HG02973 (cell line): Measurements from ENCODE around the gene MTA3.
"Not testable (repeated sequence)": the region's sequence is repeated elsewhere in the genome, so short reads cannot be mapped to it uniquely, and the experiment has no call there.

Source experiments
- ATAC-seq: cut with Tn5 transposase; IDR thresholded peaks from one replicate; pipeline ENCODE4 v1.9.1; 2021; ENCODE audit warnings: moderate library complexity; ENCODE audit not compliant: unreplicated experiment

Gene MTA3

GRCh38 chr2:42606166-42606565, 37.7 kb downstream of the MTA3 start:
- ATAC-seq, result not testable (repeated sequence)

GRCh38 chr2:42607101-42607637, 38.7 kb downstream of the MTA3 start:
- no peak for ATAC-seq

- ATAC-seq, result no peak
These were observed 45.0 kb downstream of the MTA3 start for GRCh38 chr2:42613281-42614064.

- no peak for ATAC-seq
These were observed 46.4 kb downstream of the MTA3 start for GRCh38 chr2:42614838-42615237.

GRCh38 chr2:42618116-42618515, 49.7 kb downstream of the MTA3 start:
- no peak for ATAC-seq

- no peak for ATAC-seq
These were observed 50.5 kb downstream of the MTA3 start for GRCh38 chr2:42618972-42619371.

- ATAC-seq, result not testable (repeated sequence)
These were observed 53.2 kb downstream of the MTA3 start for GRCh38 chr2:42621626-42622025.

DNA sequence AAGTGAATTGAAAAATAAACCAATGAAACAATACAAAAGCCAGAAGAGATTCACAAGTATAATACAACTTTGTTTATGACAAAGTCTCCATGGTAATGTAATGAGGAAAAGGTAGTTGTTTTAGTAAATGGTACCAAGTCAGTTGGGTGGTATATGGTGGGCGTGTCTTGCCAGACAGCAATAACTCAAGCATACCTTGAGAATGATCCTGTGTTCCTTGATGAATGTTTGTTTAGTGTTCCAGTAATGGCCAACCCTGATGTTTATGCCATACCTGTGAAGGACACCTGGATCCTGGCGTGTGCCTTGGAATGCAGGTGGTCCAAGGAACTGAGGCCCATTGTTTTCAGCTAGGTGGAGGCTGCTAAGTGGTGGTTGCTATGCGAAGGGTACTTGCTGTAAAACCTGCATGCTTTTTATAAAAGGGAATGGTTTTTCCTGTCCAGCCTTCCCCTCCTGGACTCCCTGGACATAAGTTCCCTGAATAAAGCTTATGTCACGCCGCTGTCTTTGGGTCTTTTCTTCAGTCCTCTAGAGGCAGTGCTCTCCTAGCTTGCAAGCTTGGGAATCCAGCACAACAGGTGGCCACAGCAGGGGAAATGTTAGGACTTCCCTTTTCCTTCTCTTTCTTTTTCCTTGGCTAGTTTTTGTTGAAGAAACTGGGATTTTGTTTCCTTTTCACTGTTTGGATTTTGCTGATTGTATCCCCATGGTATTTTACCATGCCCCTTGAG, 54.7 kb downstream of the MTA3 start:
- ATAC-seq, result no peak

- ATAC-seq, result no peak
These were observed 55.6 kb downstream of the MTA3 start for GRCh38 chr2:42624047-42624446.

GRCh38 chr2:42628024-42628423, 59.6 kb downstream of the MTA3 start:
- ATAC-seq, result not testable (repeated sequence)

GRCh38 chr2:42636934-42637333, 68.5 kb downstream of the MTA3 start:
- no peak for ATAC-seq

DNA sequence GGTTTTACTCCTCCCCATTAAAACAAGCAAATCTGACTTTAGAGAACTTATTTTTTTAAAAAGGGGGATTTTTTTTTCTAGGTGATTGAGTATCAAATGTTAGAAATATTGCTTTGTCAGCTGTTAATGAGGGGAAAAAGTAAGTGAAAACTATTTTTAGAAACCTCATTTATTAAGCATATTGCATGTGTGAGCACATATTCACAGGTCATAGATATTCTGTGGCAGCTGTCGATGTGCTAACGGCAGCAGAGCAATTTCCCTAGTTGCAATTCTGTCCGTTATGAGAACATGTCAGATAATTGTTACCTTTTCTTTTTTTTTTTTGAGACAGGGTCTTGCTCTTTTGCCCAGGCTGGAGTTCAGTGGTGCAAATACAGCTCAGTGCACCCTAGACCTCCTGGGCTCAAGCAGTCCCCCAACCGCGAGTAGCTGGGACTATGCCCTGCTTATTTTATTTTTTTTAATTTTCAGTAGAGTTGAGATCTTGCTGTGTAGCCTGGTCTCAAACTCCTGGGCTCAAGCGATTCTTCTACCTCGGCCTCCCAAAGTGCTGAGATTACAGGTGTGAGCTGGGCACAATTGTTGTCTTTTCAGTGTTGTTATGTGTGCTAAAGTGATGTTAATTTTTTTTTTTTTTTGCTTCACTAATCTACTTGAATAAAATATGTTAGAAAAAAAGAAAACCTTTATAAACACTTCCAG, 69.8 kb downstream of the MTA3 start:
- ATAC-seq, result no peak

- no peak for ATAC-seq
These were observed 71.1 kb downstream of the MTA3 start for GRCh38 chr2:42639340-42640077.

GRCh38 chr2:42640261-42640660, 71.8 kb downstream of the MTA3 start:
- no peak for ATAC-seq

DNA sequence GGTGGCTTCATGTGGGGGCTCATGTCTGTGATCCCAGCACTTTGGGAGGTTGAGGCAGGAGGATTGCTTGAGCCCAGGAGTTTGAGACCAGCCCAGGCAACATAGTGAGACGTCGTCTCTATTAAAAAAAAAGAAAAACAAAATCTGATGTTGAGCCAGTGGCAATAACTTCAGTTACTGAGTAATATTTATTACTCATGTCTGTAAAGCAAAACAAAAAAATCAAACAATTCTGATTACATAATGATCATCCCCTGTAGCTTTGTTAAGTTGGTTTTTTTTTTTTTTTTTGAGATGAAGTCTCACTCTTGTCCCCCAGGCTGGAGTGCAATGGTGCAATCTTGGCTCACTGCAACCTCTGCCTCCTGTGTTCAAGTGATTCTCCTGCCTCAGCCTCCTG, 73.9 kb downstream of the MTA3 start:
- ATAC-seq, result not testable (repeated sequence)

DNA sequence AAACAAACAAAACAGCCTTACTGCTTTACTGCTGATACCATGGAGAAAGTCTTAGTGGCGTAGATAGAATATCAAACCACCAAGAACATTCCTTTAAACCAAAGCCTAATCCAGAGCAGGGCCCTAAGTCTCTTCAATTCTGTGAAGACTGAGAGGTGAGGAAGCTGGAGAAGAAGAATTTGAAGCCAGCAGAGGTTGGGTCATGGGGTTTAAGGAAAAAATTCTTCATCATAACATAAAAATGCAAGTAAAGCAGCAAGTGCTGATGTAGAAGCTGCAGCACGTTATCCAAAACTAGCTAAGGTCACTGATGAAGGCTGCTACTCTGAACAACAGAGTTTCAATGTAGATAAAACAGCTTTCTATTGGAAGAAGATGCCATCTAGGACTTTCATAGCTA, 77.1 kb downstream of the MTA3 start:
- no peak for ATAC-seq

GRCh38 chr2:42648796-42649195, 80.4 kb downstream of the MTA3 start:
- ATAC-seq, result no peak

GRCh38 chr2:42651057-42651456, 82.6 kb downstream of the MTA3 start:
- no peak for ATAC-seq

DNA sequence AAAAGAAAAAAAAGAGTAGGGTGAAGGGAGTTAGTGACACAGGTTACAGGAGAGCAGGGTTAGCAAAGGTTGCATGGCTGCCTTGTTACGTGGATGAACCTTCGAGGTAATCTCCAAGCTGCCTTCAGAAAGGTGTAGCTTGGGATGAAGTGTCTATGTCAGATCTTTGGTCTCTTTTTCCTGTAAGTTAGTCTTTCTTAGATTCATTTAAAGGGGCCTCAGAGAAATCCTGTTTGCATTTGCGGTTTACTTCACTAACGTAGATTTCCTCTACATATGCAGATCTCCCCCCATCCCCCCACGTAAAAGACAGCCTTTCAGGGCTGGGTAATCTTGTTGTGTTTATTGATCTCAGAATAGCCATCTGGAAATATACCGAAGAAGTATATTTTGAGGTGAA, 83.7 kb downstream of the MTA3 start:
- ATAC-seq, result no peak

DNA sequence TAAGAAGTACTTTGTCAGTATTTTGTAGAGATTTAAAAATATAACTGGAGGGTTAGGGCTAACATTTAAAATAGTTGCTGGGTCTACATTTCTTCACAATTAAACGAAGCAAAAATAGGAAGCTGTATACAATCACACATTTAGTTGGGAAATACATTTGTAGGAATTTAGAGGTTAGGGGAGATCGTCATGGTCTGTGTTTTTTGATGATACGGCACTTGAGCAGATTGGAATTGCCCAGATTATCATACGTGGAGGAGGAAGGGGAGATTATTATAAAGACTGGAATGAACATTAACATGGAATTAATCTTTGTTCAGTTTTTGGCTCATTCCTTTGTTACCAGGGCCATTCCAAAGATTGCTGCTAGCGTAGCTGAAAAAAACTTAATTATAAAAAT, 84.6 kb downstream of the MTA3 start:
- no peak for ATAC-seq

DNA sequence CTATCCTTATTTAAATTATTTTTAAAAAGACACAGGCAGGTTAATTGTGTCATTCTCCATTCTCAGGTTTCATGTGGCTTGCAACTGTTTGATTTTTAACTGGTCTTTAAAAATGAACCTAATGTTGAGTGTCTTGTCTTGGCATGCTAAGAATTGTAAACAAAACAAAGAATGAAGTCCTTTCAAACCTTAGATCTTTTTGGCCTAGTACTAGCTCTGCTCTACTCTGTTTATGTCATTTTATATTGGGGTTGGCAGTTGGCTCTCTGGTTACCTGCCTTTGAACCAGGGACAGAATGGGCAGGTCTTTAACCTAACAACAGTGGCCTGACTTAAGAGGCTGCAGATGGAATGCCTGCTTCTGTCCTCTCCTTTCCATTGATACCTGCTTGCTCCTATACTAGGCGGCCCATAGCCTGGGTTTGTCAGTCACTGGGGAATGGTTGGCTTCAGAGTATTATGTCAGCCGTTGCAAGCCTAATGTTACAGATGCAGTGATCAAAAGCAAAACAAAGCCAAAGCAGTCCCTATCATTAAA, 85.5 kb downstream of the MTA3 start:
- ATAC-seq, result no peak
